HG02938 (cell line): Measurements from ENCODE around the gene MARCO.
"Not testable (repeated sequence)": the region's sequence is repeated elsewhere in the genome, so short reads cannot be mapped to it uniquely, and the experiment has no call there.

ENCODE experiments used
- ATAC-seq: cut with Tn5 transposase; IDR thresholded peaks from one replicate; pipeline ENCODE4 v1.9.1; 2021; ENCODE audit warnings: mild to moderate bottlenecking, moderate library complexity; ENCODE audit not compliant: unreplicated experiment

Gene MARCO

GRCh38 chr2:119028327-119029174 lies 86.6 kb downstream of the MARCO start:
- no peak for ATAC-seq

DNA sequence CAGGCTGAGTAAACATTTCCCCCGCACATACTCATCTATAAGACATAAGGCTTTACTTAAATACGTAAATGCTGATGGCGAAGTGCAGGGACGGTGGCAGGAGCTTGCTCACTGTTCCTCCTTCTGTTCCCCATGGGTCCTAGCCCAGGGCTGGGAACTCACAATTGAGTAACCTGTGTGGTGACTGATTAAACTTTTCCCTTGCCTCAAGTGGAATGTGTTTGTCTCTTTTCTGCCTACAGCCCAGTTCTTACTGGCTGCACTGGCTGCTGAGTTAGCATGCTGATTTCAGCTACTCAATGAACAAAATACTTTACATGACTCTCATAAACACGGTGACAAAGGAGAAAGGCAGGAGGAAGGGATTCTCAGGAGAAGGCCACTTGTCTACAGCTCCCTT lies 87.3 kb downstream of the MARCO start:
- ATAC-seq = no peak

GRCh38 chr2:119037922-119038321 lies 95.9 kb downstream of the MARCO start:
- ATAC-seq = not testable (repeated sequence)

- no peak for ATAC-seq
Observed at GRCh38 chr2:119040730-119041129, 98.7 kb downstream of the MARCO start.
